Heart right ventricle (tissue), 16 donors: Measurements from ENCODE around the gene KRTAP20-3. TPM values are rescaled to one million over a fixed set of nuclear protein-coding genes. Genes with fewer than 3 reads are reported as not detected.

Experiments used
- ATAC-seq, 8 donors: fragments of 200-7000 bp; cut with Tn5 transposase; one replicate each; pipeline ENCODE4 v1.9.1; 2020; ENCODE audit warnings: mild to moderate bottlenecking in 8 of 8, moderate library complexity in 8 of 8, moderate number of reproducible peaks in 1 of 8
- DNase-seq, 2 donors: peaks; one replicate each; pipeline ENCODE4 v3.0.0-alpha.2; 2020
- H3K27ac ChIP-seq, 10 donors: fragments of 200-600 bp; sonication (generic) in 2 of 10; one replicate each; pipeline versions ENCODE4 v1.5.0 to v1.8.0; 2020 to 2022; ENCODE audit warnings: mild to moderate bottlenecking in 3 of 10
- H3K27me3 ChIP-seq, 7 donors: fragments of 200-600 bp; one replicate each; pipeline ENCODE4 v1.8.0; 2021 to 2022; ENCODE audit warnings: mild to moderate bottlenecking in 2 of 7
- H3K36me3 ChIP-seq, 9 donors: fragments of 200-600 bp; sonication (generic) in 1 of 9; one replicate each; pipeline versions ENCODE4 v1.5.0 to v1.8.0; 2020 to 2022; ENCODE audit warnings: mild to moderate bottlenecking in 2 of 9
- H3K4me1 ChIP-seq, 9 donors: fragments of 200-600 bp; sonication (generic) in 1 of 9; one replicate each; pipeline versions ENCODE4 v1.5.0 to v1.8.0; 2020 to 2022; ENCODE audit warnings: mild to moderate bottlenecking in 4 of 9
- H3K4me3 ChIP-seq, 10 donors: fragments of 200-600 bp; sonication (generic) in 2 of 10; one replicate each; pipeline versions ENCODE4 v1.5.0 to v1.8.0; 2020 to 2022; ENCODE audit warnings: mild to moderate bottlenecking in 7 of 10, moderate library complexity in 2 of 10
- H3K9me3 ChIP-seq, 11 donors: fragments of 200-600 bp in 10 of 11; sonication (generic) in 2 of 11; one replicate each; pipeline versions ENCODE4 v1.5.0 to v1.8.0; 2013 to 2022; ENCODE audit warnings: mild to moderate bottlenecking in 2 of 11, control low read depth in 1 of 11, moderate library complexity in 1 of 11
- CTCF ChIP-seq, 9 donors: fragments of 200-600 bp; sonication (generic) in 2 of 9; IDR thresholded peaks; one replicate each; pipeline versions ENCODE4 v1.5.0 to v1.8.0; 2021 to 2022; ENCODE audit warnings: antibody characterized with exemption in 9 of 9, mild to moderate bottlenecking in 5 of 9, moderate library complexity in 1 of 9
- WGBS, 2 donors: extraction: QIAGEN DNeasy Blood & Tissue Kit; methylation state at CpG; one replicate each; pipeline ENCODE4 v1.1.7; 2013; ENCODE audit warnings: inconsistent platforms in 1 of 2; 5-methylcytosine and 5-hydroxymethylcytosine counted together
- intact Hi-C, 10 donors: fragments of 100-400 bp; cut with DNase I; formaldehyde crosslinking; loops; one replicate each; pipeline versions ENCODE4 v1.11.1 to v1.14.2; 2022
- polyA plus RNA-seq, 2 donors: library from polyadenylated mRNA; stranded (reverse); fragments of 200-250 nt; gene quantifications; one replicate each; pipeline ENCODE4 v1.2.3, GENCODE V29; 2013
- total RNA-seq, 10 donors: library from RNA; stranded (reverse); fragmentation: NEBNext Ultra II Directional in 3 of 10; extraction: Animal tissue kit (Norgen Biotek cat#: 25700) in 3 of 10; gene quantifications; one replicate each; pipeline versions ENCODE4 v1.2.1 to v1.2.4, GENCODE V29; 2021 to 2023
- donor health status: Arrhythmogenic right ventricular cardiomyopathy.
- donor health status: ischemic (EF 13 %, LVEDD 7.1; RV severe dilation, severe dysfunction).
- donor health status: healthy with polysubstance abuse.
- donor health status: DM: no; HTN: yes; CAD: no.
- donor health status: DM: no; HTN: no; CAD: no.
- donor health status: ischemic (EF 25% LVEDD 6.9; RV normal size, moderate dysfunction).
- donor health status: ischemic (EF 25% LVEDD 5.7; RV mildly dilated, moderate dysfunction).
- donor health status: healthy.
- donor health status: DM: yes; HTN: yes; CAD: no.
- donor health status: Ischemic cardiomyopathy.
- donor health status: ischemic (EF 35%, LVEDD 5.7; RV mildly dilated, moderate dysfunction).
- donor health status: nonischemic (EF 11% LVEDD 7.7; RV severe dilation, severe dysfunction).
- donor health status: DM: yes; HTN: yes; CAD: no.
- donor health status: PGD.
- donor health status: ischemic (EF 29% LVEDD 5.4; RV normal size, mild dysfunction).
- donor health status: nonischemic (EF 23%, LVEDD 6.1; RV moderate dilation, normal function).

The KRTAP20-3 gene
- total and polyA plus RNA-seq, 12 donors = not detected

- Histone ChIP-seq H3K4me3 (no peak overlapping the region), H3K27me3 (no peaks in the 10 kb centered on the region), H3K36me3 (no peaks in the 10 kb centered on the region), H3K27ac (no peak overlapping the region), H3K9me3 (peaks cover 0 to 10% (median 0%) of the 10 kb centered on the region in 11 donors), H3K4me1 (no peaks in the 10 kb centered on the region)
- ATAC-seq = no peak
- WGBS, 2 donors = 76% methylated on average over 1 of the region's 1 CpG
- no peak for TF ChIP-seq CTCF (IDR thresholded peaks at IDR 0.05)
- no peak for DNase-seq
- intact Hi-C loops = no loop called here
Measured at GRCh38 chr21:30674312-30674711, 31.6 kb downstream of the KRTAP20-3 start.

- H3K27me3 ChIP-seq = no peaks in the 10 kb centered on the region
- H3K4me3 ChIP-seq = no peak overlapping the region
- H3K9me3 ChIP-seq = peaks cover 0 to 10% (median 0%) of the 10 kb centered on the region in 11 donors
- H3K36me3 ChIP-seq = no peaks in the 10 kb centered on the region
- H3K4me1 ChIP-seq = no peaks in the 10 kb centered on the region
- H3K27ac ChIP-seq = no peak overlapping the region
- intact Hi-C loops = no loop called here
- DNase-seq (no peak), ATAC-seq (no peak)
- no peak for TF ChIP-seq CTCF (IDR thresholded peaks at IDR 0.05)
Measured at GRCh38 chr21:30676737-30677136, 34.1 kb downstream of the KRTAP20-3 start.

GRCh38 chr21:30680586-30680985 lies 37.9 kb downstream of the KRTAP20-3 start:
- no peaks in the 10 kb centered on the region for H3K27me3 ChIP-seq
- H3K36me3 ChIP-seq = no peaks in the 10 kb centered on the region
- WGBS, 2 donors = 45 to 71% methylated on average over 1 of the region's 1 CpG
- ATAC-seq = no peak
- intact Hi-C loops = no loop called here
- no peak for TF ChIP-seq CTCF (IDR thresholded peaks at IDR 0.05)
- no peaks in the 10 kb centered on the region for H3K4me1 ChIP-seq
- no peak overlapping the region for H3K27ac ChIP-seq
- H3K4me3 ChIP-seq = no peak overlapping the region
- no peak for DNase-seq
- H3K9me3 ChIP-seq = peaks cover 0 to 10% (median 0%) of the 10 kb centered on the region in 11 donors

- no peak overlapping the region for H3K27ac ChIP-seq
- intact Hi-C loops = no loop called here
- ATAC-seq = no peak
Measured at GRCh38 chr21:30684506-30684905, 41.8 kb downstream of the KRTAP20-3 start.

More at GRCh38 chr21:30684506-30684905, 41.8 kb downstream of the KRTAP20-3 start:
- Histone ChIP-seq H3K27me3 (no peaks in the 10 kb centered on the region), H3K4me3 (no peak overlapping the region), H3K9me3 (peaks cover 0 to 7% (median 0%) of the 10 kb centered on the region in 11 donors), H3K4me1 (no peaks in the 10 kb centered on the region), H3K36me3 (no peaks in the 10 kb centered on the region)
- no peak for DNase-seq
- no peak for TF ChIP-seq CTCF (IDR thresholded peaks at IDR 0.05)
- WGBS, 2 donors = 67 to 87% methylated on average over 6 of the region's 6 CpGs
